GM18505 (cell line): Measurements from ENCODE around the gene GARIN1A.

ENCODE experiments used
- ATAC-seq: cut with Tn5 transposase; IDR thresholded peaks from one replicate; pipeline ENCODE4 v1.9.1; 2021; ENCODE audit not compliant: unreplicated experiment
- POLR2A ChIP-seq: IDR thresholded peaks from 4 replicates; pipeline ENCODE4 v1.6.1; 2011; ENCODE audit warnings: borderline replicate concordance; ENCODE audit not compliant: insufficient read depth, insufficient read length; ENCODE audit errors: extremely low read depth

Gene GARIN1A

DNA sequence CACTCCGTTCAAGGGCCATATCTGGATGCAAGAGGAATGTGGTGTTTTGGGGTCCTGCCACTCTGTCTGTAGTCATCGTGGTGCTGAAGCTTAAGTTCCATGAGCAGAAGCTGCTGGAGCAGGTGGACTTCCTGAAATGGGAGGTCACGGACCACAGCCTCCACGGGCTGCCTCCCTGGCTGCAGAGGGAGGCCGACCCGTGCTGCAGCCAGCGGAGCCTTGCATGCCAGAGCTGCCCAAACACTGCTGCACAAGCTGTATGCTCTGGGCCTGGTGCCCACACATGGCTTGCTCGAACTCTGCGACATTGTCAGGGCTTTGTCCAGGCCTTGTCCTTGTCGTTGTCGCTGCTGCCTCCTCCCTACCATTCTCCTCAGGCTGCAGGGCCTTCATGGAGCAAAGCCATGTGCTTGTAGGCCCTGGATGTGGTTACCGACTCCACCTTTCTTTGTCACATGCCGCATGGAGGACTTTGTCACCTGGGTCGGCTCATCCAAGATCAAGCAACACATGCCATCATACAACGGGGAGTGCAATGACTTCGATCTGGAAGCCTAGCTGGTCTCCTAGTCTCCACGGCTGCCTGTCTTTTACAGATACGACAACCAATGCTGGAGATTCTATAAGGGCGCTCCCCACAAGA, 21.4 kb downstream of the GARIN1A start:
- no peak for ATAC-seq

DNA sequence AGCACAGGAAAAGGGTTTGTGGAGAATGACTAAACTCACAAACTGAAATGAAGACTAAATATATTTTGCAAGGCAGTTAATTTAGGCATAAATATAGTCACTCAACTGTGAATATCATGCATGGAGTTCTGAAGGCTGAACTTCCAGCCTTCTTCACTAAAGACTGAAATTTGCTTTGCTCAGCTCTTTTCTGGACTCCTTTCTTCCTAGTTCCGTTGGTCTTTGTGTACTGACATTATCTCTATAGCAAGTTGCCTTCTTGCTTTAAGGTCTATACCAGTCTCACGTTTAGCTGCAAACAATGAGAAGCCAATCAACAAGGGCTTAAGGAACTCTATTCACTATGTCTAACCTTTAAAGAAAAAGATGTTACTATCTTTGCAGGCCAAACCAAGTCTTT, 22.6 kb downstream of the GARIN1A start:
- ATAC-seq, result no peak
- no peak for TF ChIP-seq POLR2A

More for the DNA sequence above, 21.4 kb downstream of the GARIN1A start:
- no peak for TF ChIP-seq POLR2A

GRCh38 chr7:128697302-128697905, 25.3 kb downstream of the GARIN1A start:
- no peak for ATAC-seq
- TF ChIP-seq POLR2A, result no peak

DNA sequence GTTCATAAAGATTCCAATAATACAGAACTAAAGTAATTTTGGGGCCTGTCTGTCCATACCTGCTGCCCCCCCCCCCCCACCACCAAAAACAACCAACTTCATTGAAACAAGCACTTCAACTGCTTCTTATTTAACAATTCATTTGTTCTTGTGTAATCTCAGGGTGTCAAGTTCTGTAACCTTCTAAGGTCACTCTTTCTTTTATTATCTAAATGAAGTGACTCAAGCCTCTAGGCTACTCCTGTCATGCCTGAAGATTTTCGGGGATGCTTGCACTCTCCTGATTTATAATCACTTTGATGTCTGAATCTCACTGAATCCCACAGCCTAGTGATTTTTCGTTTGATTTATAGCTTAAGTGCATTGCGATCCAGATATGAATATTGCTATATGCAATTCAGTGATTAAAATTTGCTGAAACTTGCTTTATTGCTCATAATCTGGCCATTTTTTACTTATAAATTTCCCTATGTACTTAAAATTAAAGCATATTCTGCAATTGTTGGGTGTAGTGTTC, 27.2 kb downstream of the GARIN1A start:
- TF ChIP-seq POLR2A, result no peak
- no peak for ATAC-seq

DNA sequence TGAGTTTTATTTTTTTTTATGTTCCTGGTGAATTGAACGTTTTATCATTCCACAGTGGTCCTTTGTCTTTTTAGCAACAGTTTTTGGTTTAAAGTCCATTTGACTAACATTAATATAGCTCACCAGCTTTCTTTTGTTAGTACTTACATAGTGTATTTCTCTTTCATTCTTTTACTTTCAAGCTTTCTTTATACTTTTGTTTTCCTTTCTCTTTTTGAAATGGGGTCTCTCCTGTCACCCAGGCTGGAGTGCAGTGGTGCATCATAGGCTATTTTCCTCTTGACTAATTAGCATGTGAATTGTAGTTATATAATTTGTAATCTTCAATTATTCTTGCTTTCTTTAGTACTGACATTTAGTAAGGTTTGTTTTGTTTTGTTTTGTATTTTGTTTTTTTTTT, 27.8 kb downstream of the GARIN1A start:
- no peak for ATAC-seq
- no peak for TF ChIP-seq POLR2A

- no peak for ATAC-seq
- TF ChIP-seq POLR2A, result no peak
Measured at GRCh38 chr7:128701062-128701785, 29.1 kb downstream of the GARIN1A start.

- TF ChIP-seq POLR2A, result no peak
- no peak for ATAC-seq
Measured at GRCh38 chr7:128703609-128704241, 31.6 kb downstream of the GARIN1A start.

DNA sequence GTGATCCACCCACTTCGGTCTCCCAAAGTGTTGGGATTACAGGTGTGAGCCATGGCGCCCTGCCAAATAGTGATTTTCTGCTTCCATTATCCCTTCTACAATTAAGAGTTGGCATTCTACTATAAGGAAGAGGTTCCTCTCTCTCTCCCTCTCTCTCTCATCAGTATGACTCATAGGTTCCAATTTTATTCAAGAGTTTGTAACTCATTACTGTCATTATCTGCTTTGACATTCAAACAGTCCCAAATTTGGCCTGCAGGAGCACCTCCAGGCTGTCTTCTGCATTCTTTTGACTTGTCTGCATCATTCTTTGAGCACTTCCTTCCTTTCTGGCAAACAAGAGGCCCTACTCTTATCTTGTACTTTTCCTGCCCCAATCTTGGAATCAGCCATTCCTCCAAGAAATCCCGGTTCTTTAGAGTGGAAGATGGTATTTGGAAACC, 33.8 kb downstream of the GARIN1A start:
- ATAC-seq, result no peak
- TF ChIP-seq POLR2A, result no peak

- ATAC-seq, result no peak
- TF ChIP-seq POLR2A, result no peak
Measured at GRCh38 chr7:128707752-128708151, 35.7 kb downstream of the GARIN1A start.

- no peak for TF ChIP-seq POLR2A
- ATAC-seq, result no peak
Measured at GRCh38 chr7:128708235-128708634, 36.1 kb downstream of the GARIN1A start.

- ATAC-seq, result no peak
- TF ChIP-seq POLR2A, result no peak
Measured at GRCh38 chr7:128708824-128709223, 36.7 kb downstream of the GARIN1A start.

DNA sequence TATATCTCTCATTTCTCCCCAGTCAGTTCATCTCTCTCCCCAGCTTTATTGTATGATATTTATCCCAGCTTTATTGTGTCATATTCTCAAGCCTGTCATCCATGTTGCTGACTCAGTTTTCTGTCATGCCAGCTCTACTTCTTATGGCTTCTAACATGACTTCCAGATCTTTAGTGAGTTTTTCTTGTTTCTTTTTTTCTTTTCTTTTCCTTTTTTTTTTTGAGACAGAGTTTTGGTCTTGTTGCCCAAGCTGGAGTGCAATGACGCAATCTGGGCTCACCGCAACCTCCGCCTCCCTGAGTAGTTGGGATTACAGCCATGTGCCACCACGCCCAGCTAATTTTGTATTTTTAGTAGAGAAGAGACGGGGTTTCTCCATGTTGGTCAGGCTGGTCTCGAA, 38.4 kb downstream of the GARIN1A start:
- no peak for TF ChIP-seq POLR2A
- ATAC-seq, result no peak

DNA sequence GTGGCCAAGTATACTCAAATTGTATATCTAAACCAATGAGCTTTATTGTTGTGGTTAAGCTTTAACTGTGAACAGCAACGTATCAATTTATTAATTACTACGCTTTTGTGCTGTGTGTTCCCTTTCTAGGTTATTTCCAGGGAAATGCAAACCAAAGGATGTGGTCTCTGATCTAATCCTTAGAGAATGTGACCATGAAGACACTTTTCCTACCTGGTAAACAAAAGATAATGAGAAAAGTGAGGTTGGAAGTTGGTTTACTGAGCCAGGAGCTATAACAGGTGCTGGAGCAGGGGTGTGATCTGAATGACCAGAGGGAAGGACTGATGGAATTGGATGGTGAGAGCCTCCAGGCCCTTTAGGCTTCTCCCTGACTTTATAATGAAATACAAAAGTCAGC, 41.7 kb downstream of the GARIN1A start:
- no peak for TF ChIP-seq POLR2A
- no peak for ATAC-seq
